ENCODE data around the gene CYTH1. TPM values are rescaled to one million over a fixed set of nuclear protein-coding genes. Genes with fewer than 3 reads are reported as not detected.
A peak's percentile ranks its signal among the peaks of the same experiment; 100 is the strongest.

Gene CYTH1, protein sequence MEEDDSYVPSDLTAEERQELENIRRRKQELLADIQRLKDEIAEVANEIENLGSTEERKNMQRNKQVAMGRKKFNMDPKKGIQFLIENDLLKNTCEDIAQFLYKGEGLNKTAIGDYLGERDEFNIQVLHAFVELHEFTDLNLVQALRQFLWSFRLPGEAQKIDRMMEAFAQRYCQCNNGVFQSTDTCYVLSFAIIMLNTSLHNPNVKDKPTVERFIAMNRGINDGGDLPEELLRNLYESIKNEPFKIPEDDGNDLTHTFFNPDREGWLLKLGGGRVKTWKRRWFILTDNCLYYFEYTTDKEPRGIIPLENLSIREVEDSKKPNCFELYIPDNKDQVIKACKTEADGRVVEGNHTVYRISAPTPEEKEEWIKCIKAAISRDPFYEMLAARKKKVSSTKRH
- total RNA-seq (2021; ENCODE audit: unreplicated experiment), result 46.7 TPM
- polyA plus RNA-seq (2012; ENCODE audit: insufficient read length), result 35.3 TPM
- percentile 84 among the genes with signal in this experiment for Bru-seq, nascent RNA
- BruChase-seq, experiment 1, labeled RNA remaining after a 2-hour chase, result percentile 84 among the genes with signal in this experiment
- percentile 82 among the genes with signal in this experiment for BruChase-seq, experiment 2, labeled RNA remaining after a 6-hour chase
- long read RNA-seq, full-length matches to known transcripts, result 40 of 60 reads
- long read RNA-seq, partial matches to known transcripts, result 13 of 60 reads
- long read RNA-seq, other reads (novel, unspliced or antisense), result 7 of 60 reads

DNA sequence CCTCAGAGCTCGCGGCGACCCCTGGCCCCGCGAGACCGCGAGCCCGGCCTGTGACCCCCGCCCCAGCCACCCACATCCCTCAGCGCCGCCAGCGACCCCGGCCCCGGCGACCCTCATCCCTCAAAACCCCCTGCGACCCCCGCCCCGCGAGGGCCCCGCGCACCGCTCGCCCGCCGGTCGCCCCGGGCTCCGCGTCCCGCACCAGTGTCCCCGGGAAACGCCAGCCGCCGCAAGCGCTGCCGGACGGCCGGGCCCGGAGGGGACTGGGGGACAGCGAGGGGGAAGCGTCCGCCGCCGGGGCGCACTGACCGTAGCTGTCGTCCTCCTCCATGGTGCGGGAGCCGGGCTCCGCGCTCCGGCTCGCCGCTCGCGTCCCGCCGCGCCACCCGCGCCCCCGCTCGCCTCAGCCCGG is at the start of gene CYTH1:
Gene CYTH1 (minus strand): TSS at position 381 of the 412 bp plus-strand sequence. CDS start 50 bp downstream, at position 331.
- Histone ChIP-seq H3K4me3 (ENCODE audit: low read depth in 2 of 2, low read length in 2 of 2) (peak within 1 kb of the TSS; percentile 69 to 77), H3K9me3 (ENCODE audit: control insufficient read depth, insufficient read depth, low read depth, low read length) (no peaks in the 10 kb centered on the region), H3K4me1 (ENCODE audit: control insufficient read depth, insufficient read depth, low read length) (peaks cover 12% of the 10 kb centered on the region), H3K27me3 (ENCODE audit: control insufficient read depth, insufficient read depth, low read length) (no peaks in the 10 kb centered on the region), H3K36me3 (ENCODE audit: control insufficient read depth, insufficient read depth, low read length) (no peaks in the 10 kb centered on the region; the same call in 1 of the 2 replicates), H3K27ac (ENCODE audit: low read length) (peak within 1 kb of the TSS; percentile 95)
- DNase-seq (ENCODE audit: low read depth, low spot score), result no peak
- POLR2A ChIA-PET, result no interaction called here
- CTCF ChIA-PET, result no interaction called here
- ATAC-seq, result peak; percentile 48
- in situ Hi-C loops (cut with HindIII; ENCODE audit: low pct_unique_long_range_greater_than_20kb, low sequenced_read_pairs) (no loop called here), intact Hi-C loops (cut with micrococcal nuclease; ENCODE audit: unreplicated experiment) (no loop called here)
- TF ChIP-seq TCF7L2 (IDR thresholded peaks at IDR 0.05; ENCODE audit: low read depth, low read length) (no peak), SIN3A (IDR thresholded peaks at IDR 0.05; ENCODE audit: borderline replicate concordance, insufficient read depth, low read depth, low read length) (peak; percentile 57; the same call in 1 of the 2 replicates)
- no TSS peak for BruUV-seq (replicated peaks)

DNA sequence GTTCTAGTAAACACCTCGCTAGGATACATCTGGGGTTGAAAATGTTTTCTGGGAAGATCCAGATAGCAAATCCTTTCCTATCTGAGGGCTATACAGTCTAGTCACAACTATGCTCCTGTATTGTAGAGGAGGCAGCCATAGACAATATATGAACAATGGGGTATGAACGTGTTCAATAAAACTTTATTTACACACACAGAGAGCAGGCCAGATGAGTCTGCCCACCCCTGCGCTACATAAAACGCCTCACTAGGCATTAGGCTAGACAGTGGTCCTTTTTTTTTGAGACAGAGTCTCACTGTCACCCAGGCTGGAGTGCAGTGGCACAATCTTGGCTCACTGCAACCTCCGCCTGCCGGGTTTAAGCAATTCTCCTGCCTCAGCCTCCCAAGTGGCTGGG is 47.4 kb upstream of the CYTH1 start:
- no peak for DNase-seq (ENCODE audit: low read depth, low spot score)
- no peak for TF ChIP-seq POLR2AphosphoS5 (IDR thresholded peaks at IDR 0.05; ENCODE audit: low read depth, low read length)
- peaks cover 22% of the 10 kb centered on the region for H3K36me3 ChIP-seq (ENCODE audit: control insufficient read depth, insufficient read depth, low read length)
- ATAC-seq, result no peak
- no peaks in the 10 kb centered on the region for H3K4me1 ChIP-seq (ENCODE audit: control insufficient read depth, insufficient read depth, low read length)
- H3K4me3 ChIP-seq (ENCODE audit: low read depth in 2 of 2, low read length in 2 of 2), result no peak overlapping the region
- no peaks in the 10 kb centered on the region for H3K27me3 ChIP-seq (ENCODE audit: control insufficient read depth, insufficient read depth, low read length)
- in situ Hi-C loops (cut with HindIII; ENCODE audit: low pct_unique_long_range_greater_than_20kb, low sequenced_read_pairs), result loop anchor here (25.0 kb wide), 1 partner anchor 342 kb away; no protein-coding TSS in a partner anchor
- no peaks in the 10 kb centered on the region for H3K9me3 ChIP-seq (ENCODE audit: control insufficient read depth, insufficient read depth, low read depth, low read length)
- H3K27ac ChIP-seq (ENCODE audit: low read length), result no peak overlapping the region
- no TSS peak for BruUV-seq (replicated peaks)
- intact Hi-C loops (cut with micrococcal nuclease; ENCODE audit: unreplicated experiment), result no loop called here
- POLR2A ChIA-PET, result no interaction called here
- CTCF ChIA-PET, result interaction anchor here (0.6 kb wide), 1 partner anchor 37 kb away, joined by 9 read pairs; no protein-coding TSS in a partner anchor

DNA sequence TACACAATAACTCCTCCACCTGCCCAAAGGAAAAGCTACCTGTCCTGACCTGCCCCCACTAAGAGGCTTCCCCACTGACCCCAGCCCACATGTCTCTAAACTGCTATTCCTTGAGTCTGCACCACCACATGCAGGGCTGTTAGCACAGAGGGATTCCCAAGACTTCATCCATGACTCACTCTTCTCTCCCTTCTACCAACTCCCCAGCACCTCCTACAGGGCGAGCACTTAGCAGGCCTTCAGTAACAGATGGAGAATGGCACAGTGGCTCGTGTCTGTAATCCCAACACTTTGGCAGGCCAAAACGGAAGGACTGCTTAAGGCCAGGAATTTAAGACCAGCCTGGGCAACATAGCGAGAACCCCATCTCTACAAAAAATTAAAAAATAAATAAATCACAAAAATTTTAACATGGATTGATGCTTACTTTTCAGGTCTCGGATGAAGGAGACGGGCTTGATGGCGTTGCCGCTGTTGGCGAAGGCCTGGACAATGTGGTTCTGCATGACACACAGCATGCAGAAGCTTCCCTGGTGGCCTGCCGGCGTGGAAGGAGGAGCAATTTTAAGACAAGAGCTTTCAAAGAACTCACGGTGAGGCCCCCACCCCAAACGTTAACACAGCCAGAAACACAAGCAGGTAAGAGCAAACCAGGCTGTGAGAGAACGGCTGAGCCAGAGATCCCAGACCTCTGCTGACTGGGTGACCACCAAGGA is 46.6 kb upstream of the CYTH1 start:
- intact Hi-C loops (cut with micrococcal nuclease; ENCODE audit: unreplicated experiment), result no loop called here
- Histone ChIP-seq H3K9me3 (ENCODE audit: control insufficient read depth, insufficient read depth, low read depth, low read length) (no peaks in the 10 kb centered on the region), H3K36me3 (ENCODE audit: control insufficient read depth, insufficient read depth, low read length) (peaks cover 23% of the 10 kb centered on the region), H3K27me3 (ENCODE audit: control insufficient read depth, insufficient read depth, low read length) (no peaks in the 10 kb centered on the region), H3K4me3 (ENCODE audit: low read depth in 2 of 2, low read length in 2 of 2) (no peak overlapping the region), H3K4me1 (ENCODE audit: control insufficient read depth, insufficient read depth, low read length) (no peaks in the 10 kb centered on the region), H3K27ac (ENCODE audit: low read length) (no peak overlapping the region)
- DNase-seq (ENCODE audit: low read depth, low spot score) (no peak), ATAC-seq (peak; percentile 64; the same call in 1 of the 2 replicates)
- BruUV-seq (replicated peaks), result no TSS peak
- ChIA-PET POLR2A (no interaction called here), CTCF (no interaction called here)
- in situ Hi-C loops (cut with HindIII; ENCODE audit: low pct_unique_long_range_greater_than_20kb, low sequenced_read_pairs), result loop anchor here (25.0 kb wide), 1 partner anchor 341 kb away; no protein-coding TSS in a partner anchor
- TF ChIP-seq SIN3A (IDR thresholded peaks at IDR 0.05; ENCODE audit: borderline replicate concordance, insufficient read depth, low read depth, low read length) (no peak), POLR2AphosphoS5 (IDR thresholded peaks at IDR 0.05; ENCODE audit: low read depth, low read length) (no peak), TCF7L2 (IDR thresholded peaks at IDR 0.05; ENCODE audit: low read depth, low read length) (no peak)
- TF ChIP-seq, protein P1, sequence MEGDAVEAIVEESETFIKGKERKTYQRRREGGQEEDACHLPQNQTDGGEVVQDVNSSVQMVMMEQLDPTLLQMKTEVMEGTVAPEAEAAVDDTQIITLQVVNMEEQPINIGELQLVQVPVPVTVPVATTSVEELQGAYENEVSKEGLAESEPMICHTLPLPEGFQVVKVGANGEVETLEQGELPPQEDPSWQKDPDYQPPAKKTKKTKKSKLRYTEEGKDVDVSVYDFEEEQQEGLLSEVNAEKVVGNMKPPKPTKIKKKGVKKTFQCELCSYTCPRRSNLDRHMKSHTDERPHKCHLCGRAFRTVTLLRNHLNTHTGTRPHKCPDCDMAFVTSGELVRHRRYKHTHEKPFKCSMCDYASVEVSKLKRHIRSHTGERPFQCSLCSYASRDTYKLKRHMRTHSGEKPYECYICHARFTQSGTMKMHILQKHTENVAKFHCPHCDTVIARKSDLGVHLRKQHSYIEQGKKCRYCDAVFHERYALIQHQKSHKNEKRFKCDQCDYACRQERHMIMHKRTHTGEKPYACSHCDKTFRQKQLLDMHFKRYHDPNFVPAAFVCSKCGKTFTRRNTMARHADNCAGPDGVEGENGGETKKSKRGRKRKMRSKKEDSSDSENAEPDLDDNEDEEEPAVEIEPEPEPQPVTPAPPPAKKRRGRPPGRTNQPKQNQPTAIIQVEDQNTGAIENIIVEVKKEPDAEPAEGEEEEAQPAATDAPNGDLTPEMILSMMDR (IDR thresholded peaks at IDR 0.05), result no peak
- TF ChIP-seq, protein P2, sequence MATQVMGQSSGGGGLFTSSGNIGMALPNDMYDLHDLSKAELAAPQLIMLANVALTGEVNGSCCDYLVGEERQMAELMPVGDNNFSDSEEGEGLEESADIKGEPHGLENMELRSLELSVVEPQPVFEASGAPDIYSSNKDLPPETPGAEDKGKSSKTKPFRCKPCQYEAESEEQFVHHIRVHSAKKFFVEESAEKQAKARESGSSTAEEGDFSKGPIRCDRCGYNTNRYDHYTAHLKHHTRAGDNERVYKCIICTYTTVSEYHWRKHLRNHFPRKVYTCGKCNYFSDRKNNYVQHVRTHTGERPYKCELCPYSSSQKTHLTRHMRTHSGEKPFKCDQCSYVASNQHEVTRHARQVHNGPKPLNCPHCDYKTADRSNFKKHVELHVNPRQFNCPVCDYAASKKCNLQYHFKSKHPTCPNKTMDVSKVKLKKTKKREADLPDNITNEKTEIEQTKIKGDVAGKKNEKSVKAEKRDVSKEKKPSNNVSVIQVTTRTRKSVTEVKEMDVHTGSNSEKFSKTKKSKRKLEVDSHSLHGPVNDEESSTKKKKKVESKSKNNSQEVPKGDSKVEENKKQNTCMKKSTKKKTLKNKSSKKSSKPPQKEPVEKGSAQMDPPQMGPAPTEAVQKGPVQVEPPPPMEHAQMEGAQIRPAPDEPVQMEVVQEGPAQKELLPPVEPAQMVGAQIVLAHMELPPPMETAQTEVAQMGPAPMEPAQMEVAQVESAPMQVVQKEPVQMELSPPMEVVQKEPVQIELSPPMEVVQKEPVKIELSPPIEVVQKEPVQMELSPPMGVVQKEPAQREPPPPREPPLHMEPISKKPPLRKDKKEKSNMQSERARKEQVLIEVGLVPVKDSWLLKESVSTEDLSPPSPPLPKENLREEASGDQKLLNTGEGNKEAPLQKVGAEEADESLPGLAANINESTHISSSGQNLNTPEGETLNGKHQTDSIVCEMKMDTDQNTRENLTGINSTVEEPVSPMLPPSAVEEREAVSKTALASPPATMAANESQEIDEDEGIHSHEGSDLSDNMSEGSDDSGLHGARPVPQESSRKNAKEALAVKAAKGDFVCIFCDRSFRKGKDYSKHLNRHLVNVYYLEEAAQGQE (IDR thresholded peaks at IDR 0.05; ENCODE audit: insufficient read depth in 1 of 2, low read depth in 2 of 2, low read length in 1 of 2), result no peak
